ENCODE results near the gene LYZL1. TPM values are rescaled to one million over a fixed set of nuclear protein-coding genes. Genes with fewer than 3 reads are reported as not detected.
"Not testable (repeated sequence)": the region's sequence is repeated elsewhere in the genome, so short reads cannot be mapped to it uniquely, and the experiment has no call there.

Gene LYZL1
- total RNA-seq, 4 donors from 2014 or later: not detected

- Histone ChIP-seq H3K9me3 (no peaks in the 10 kb centered on the region), H3K27me3 (no peaks in the 10 kb centered on the region), H3K4me3 (no peak overlapping the region), H3K4me1 (no peaks in the 10 kb centered on the region), H3K36me3 (no peaks in the 10 kb centered on the region), H3K27ac (no peak overlapping the region)
- TF ChIP-seq POLR2A (IDR thresholded peaks at IDR 0.05): no peak
- TF ChIP-seq, protein P1, sequence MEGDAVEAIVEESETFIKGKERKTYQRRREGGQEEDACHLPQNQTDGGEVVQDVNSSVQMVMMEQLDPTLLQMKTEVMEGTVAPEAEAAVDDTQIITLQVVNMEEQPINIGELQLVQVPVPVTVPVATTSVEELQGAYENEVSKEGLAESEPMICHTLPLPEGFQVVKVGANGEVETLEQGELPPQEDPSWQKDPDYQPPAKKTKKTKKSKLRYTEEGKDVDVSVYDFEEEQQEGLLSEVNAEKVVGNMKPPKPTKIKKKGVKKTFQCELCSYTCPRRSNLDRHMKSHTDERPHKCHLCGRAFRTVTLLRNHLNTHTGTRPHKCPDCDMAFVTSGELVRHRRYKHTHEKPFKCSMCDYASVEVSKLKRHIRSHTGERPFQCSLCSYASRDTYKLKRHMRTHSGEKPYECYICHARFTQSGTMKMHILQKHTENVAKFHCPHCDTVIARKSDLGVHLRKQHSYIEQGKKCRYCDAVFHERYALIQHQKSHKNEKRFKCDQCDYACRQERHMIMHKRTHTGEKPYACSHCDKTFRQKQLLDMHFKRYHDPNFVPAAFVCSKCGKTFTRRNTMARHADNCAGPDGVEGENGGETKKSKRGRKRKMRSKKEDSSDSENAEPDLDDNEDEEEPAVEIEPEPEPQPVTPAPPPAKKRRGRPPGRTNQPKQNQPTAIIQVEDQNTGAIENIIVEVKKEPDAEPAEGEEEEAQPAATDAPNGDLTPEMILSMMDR (IDR thresholded peaks at IDR 0.05): no peak
- no peak for DNase-seq
- intact Hi-C loops (cut with DNase I; ENCODE audit: low total_unique reads): no loop called here
These were observed 64.4 kb downstream of the LYZL1 start for GRCh38 chr10:29353305-29353704.

- no peak for DNase-seq
- no peaks in the 10 kb centered on the region for H3K36me3 ChIP-seq
- intact Hi-C loops (cut with DNase I; ENCODE audit: low total_unique reads): no loop called here
- TF ChIP-seq, protein P1 (IDR thresholded peaks at IDR 0.05): no peak
- TF ChIP-seq POLR2A (IDR thresholded peaks at IDR 0.05): no peak
- H3K27me3 ChIP-seq: no peaks in the 10 kb centered on the region
- H3K9me3 ChIP-seq: no peaks in the 10 kb centered on the region
- no peaks in the 10 kb centered on the region for H3K4me1 ChIP-seq
- H3K27ac ChIP-seq: no peak overlapping the region
- no peak overlapping the region for H3K4me3 ChIP-seq
These were observed 65.2 kb downstream of the LYZL1 start for GRCh38 chr10:29353887-29354561.

- TF ChIP-seq POLR2A (IDR thresholded peaks at IDR 0.05): no peak
- TF ChIP-seq, protein P1 (IDR thresholded peaks at IDR 0.05): no peak
- H3K27me3 ChIP-seq: no peaks in the 10 kb centered on the region
- intact Hi-C loops (cut with DNase I; ENCODE audit: low total_unique reads): no loop called here
- H3K4me3 ChIP-seq: no peak overlapping the region
- no peaks in the 10 kb centered on the region for H3K36me3 ChIP-seq
- no peaks in the 10 kb centered on the region for H3K4me1 ChIP-seq
- no peaks in the 10 kb centered on the region for H3K9me3 ChIP-seq
- no peak for DNase-seq
- no peak overlapping the region for H3K27ac ChIP-seq
These were observed 66.6 kb downstream of the LYZL1 start for GRCh38 chr10:29355411-29355991.

GRCh38 chr10:29356931-29357330, 68.1 kb downstream of the LYZL1 start:
- no peak overlapping the region for H3K4me3 ChIP-seq
- no peak overlapping the region for H3K27ac ChIP-seq
- no peak for DNase-seq
- TF ChIP-seq, protein P1 (IDR thresholded peaks at IDR 0.05): no peak
- TF ChIP-seq POLR2A (IDR thresholded peaks at IDR 0.05): no peak
- H3K27me3 ChIP-seq: no peaks in the 10 kb centered on the region
- no peaks in the 10 kb centered on the region for H3K36me3 ChIP-seq
- H3K4me1 ChIP-seq: no peaks in the 10 kb centered on the region
- intact Hi-C loops (cut with DNase I; ENCODE audit: low total_unique reads): no loop called here
- H3K9me3 ChIP-seq: no peaks in the 10 kb centered on the region

DNA sequence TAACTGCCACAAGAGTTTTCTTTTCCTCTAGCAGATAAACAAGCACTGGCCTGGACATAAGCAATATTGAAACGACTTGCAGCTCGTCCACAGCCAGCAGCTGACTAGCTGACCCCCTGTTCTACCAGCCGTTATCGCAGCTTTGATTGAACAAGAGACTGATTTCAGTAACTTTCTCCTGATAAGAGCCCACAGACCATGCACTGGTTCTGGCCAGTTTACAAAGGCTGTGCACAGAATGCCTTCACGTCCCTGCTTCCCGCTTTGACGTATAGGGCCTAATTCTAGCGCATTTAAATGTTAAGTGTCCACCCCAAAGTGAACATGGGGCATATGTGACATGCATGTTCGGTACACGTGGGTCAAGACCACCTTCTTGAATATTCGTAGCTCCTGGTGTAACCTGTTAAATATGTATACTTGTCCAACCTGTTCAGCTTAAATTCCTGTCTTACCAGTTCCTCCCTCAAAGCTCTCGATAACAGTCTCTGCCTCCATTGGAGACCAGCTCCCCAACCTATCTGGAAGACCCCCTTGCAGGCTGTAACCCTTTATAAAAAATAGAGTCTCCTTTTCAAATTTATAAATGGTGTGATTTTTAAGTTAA, 69.2 kb downstream of the LYZL1 start:
- no peaks in the 10 kb centered on the region for H3K4me1 ChIP-seq

GRCh38 chr10:29360215-29360853, 71.5 kb downstream of the LYZL1 start:
- H3K9me3 ChIP-seq; DNase-seq; intact Hi-C loops (cut with DNase I; ENCODE audit: low total_unique reads); H3K4me3 ChIP-seq; H3K27me3 ChIP-seq; H3K4me1 ChIP-seq; H3K27ac ChIP-seq; H3K36me3 ChIP-seq: not testable (repeated sequence)

More for the DNA sequence above, 69.2 kb downstream of the LYZL1 start:
- Histone ChIP-seq H3K36me3 (no peaks in the 10 kb centered on the region), H3K9me3 (no peaks in the 10 kb centered on the region), H3K27me3 (no peaks in the 10 kb centered on the region), H3K27ac (no peak overlapping the region), H3K4me3 (no peak overlapping the region)
- TF ChIP-seq, protein P1 (IDR thresholded peaks at IDR 0.05): no peak
- no peak for TF ChIP-seq POLR2A (IDR thresholded peaks at IDR 0.05)
- no peak for DNase-seq
- intact Hi-C loops (cut with DNase I; ENCODE audit: low total_unique reads): no loop called here

All from uterus (tissue), 4 donors.